Activated CD4-positive, CD25-positive, alpha-beta regulatory T cell treated with anti-CD3 and anti-CD28 coated beads, Interleukin-2, amount 50 U/mL, for 24 hours (primary cell): ENCODE data around the gene MEST.
"Not testable (repeated sequence)": the region's sequence is repeated elsewhere in the genome, so short reads cannot be mapped to it uniquely, and the experiment has no call there.

Experiments
- ATAC-seq, 2 donors: fragments of 150-1000 bp; cut with Tn5 transposase; one replicate each; pipeline ENCODE4 v1.10.0; 2021; ENCODE audit warnings: mild to moderate bottlenecking in 1 of 2, moderate library complexity in 1 of 2

Gene MEST

DNA sequence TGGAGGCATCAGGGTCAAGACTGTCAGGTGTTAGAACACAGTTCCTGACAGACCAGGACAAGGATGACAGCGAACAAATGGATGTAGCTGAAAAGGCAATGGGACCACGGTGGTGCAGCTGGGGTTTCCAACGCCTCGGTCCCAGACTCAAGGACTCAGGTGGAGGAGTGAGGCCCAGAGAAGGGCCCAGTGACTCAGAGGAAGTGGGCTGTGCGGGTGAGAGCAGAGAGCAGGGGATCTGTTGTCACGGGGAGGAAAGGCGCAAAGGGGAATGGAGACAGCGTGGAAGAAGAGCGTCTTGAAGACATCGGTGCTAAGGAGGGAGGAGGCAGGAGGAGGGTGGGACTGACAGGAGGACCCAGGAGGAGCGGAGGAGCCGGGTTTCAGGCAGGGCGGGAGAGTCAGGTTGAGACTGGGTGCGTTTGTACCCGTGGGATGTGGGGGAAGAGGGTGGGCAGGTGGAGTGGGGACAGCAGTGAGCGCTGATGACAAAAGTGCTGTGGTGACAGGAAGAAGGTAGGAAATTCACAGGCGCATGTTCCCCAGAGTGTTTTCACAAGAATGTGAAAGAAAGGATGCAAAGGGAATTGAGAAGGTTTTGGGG is 36.0 kb downstream of the MEST start:
- not testable (repeated sequence) for ATAC-seq

DNA sequence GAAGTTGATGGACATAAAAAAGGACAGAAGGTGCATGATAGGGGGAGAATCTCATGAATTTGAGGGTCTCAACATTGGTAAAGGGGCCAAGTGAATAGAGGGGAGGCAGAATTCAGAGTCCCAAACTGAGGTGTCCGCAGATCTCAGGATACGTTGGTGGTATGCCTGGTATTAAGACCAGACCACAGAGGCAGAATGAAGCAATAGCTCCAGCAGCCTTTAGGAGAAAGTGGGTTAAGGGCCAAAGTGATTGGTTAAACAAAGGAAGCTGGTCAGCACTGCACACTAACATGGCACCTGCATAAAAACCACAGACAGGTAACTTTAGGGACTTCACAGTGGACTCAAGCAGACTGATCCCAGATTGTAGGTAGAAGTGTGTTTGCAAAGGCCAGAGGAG is 37.5 kb downstream of the MEST start:
- ATAC-seq, result no peak

DNA sequence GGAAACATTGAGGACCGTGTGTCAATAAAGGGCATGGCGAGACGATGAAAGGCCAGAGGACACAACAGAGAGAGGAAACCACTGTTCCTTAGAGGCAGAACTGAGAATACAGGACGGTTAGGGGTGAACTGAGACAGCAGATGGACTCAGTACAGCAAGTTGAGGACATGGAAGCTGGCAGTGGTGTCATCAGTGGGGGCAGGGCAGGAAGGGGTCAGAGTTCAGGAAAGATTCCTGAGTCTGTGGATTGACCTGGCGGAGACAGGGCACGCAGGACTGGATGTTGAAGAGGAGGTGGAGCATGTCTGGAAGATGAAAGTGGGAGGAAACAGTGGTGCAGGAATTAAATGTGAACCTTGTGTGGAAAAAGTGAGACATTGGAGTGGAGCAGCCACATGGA is 46.0 kb downstream of the MEST start:
- ATAC-seq, result not testable (repeated sequence)

DNA sequence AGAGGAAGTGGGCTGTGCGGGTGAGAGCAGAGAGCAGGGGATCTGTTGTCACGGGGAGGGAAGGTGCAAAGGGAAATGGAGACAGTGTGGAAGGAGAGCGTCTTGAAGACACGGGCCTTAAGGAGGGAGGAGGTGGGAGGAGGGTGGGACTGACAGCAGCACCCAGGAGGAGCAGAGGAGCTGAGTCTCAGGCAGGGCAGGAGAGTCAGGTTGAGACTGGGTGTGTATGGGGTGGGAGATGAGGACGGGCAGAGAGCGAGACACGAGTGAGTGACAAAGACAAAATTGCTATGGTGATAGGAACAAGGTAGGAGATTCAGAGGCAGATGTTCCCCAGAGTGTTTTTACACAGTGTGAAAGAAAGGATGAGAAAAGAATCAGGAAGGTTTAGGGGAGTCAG is 49.4 kb downstream of the MEST start:
- not testable (repeated sequence) for ATAC-seq

DNA sequence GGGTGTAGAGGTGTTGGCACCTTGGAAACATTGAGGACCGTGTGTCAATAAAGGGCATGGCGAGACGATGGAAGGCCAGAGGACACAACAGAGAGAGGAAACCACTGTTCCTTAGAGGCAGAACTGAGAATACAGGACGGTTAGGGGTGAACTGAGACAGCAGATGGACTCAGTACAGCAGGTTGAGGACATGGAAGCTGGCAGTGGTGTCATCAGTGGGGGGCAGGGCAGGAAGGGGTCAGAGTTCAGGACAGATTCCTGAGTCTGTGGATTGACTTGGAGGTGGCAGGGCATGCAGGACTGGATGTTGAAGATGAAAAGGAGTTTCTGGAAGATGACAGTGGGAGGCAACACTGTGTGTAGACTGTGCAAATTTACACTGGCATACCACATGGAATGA is 50.4 kb downstream of the MEST start:
- not testable (repeated sequence) for ATAC-seq

DNA sequence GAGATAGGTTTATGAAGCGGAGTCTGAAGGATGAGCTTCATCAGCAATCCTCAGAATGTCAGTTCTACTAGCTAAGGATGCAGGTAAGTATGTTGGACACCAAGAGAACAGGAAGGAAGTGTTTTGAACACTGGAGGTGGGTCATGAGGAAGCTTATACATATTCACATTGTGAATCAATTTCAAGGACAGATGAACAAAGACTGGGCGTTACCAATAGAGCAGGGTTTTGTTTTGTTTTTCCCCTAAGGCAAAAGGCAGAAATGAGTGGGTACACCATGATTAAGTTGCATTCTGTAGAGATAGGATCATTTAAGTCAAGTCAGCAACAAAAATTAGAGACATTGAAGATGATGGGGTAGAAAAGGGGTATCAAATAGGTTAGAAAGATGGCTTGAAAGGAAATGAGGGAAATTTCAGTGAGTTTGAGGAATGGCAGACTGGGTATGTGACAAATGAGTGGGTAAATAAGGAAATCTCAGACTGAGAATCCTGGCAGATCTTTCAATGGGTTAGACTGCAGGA is 51.7 kb downstream of the MEST start:
- no peak for ATAC-seq

DNA sequence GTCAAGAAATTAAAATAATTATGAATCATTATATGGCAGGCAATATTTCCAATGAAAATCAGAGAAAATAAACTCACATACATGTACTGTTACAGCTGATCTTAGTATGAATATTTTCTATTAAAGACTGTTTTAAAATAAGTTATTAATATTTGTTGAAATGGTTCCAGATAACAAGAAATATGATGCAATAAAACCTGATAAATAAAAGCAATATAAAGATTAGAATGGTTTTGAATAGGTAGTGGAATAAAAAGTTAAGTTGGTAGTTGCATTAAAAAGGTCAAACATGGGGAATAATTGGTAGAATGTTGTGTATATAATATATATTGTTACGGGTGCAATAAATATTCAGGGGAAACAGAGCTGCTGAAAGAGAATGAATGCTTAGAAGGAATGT is 52.5 kb downstream of the MEST start:
- no peak for ATAC-seq

DNA sequence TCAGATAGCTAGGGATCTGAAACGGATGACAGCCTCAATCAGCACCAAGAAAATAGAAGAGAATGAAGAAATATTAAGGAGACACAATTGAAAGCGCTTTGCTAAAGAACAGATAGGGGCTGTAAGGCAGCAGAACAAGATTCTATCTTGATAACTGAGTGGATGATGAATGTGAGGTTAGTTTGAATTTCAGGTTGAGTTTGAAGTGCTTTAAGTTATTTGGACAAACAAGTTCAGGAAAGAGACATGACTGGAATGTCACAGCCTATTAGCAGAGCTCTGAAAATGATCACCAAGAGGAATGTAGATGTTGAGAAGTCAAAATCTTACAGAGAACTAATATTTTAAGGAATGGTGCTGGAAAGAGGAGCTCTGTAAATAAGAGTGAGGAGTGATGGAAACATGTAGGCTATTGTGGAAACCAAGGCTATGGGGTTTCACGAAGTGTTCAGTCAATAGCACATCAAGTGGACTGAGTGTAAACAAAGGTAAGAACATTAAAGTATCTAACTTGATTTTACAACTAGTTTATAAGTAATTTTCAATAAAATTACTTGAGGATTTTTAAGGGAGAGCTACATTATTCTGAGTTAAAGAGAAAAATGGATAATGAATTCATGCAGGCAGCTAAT is 61.6 kb downstream of the MEST start:
- no peak for ATAC-seq

DNA sequence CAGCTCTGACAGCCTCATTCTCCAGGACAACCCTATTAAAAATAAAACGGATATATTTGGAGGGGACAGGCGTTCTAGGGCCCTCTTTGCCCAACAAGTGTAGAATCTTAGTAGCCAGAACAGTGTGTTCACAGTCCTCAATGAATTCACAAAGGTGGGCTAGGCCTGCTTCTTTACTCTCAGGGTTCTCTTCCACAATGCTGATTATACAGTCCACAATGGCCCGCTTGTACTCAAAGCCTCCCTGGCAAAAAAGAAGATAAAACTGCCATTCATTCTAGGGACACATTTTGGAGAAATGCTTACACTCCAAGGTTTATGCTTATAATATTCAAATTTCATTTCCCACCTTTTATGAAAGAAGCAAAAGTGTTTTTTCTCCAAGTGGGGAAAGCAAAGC is 62.6 kb downstream of the MEST start:
- no peak for ATAC-seq
